CD4-positive, alpha-beta T cell (primary cell): ENCODE results near the gene OR2L2. TPM values are rescaled to one million over a fixed set of nuclear protein-coding genes. Genes with fewer than 3 reads are reported as not detected.

Experiments
- ATAC-seq: fragments of 200-7000 bp; cut with Tn5 transposase; one replicate; pipeline ENCODE4 v1.10.0; 2022; ENCODE audit warnings: mild to moderate bottlenecking; ENCODE audit not compliant: poor library complexity
- CTCF ChIA-PET: fragments of 350-600 bp; sonication (Branson Sonifier 250); formaldehyde crosslinking; loops from one replicate; lab custom pipeline; 2021; ENCODE audit warnings: antibody characterized with exemption, inconsistent platforms; lab: Charles Lee
- POLR2A ChIA-PET: fragments of 350-600 bp; sonication (Branson Sonifier 250); formaldehyde crosslinking; loops from one replicate; lab custom pipeline; 2021; ENCODE audit warnings: antibody characterized with exemption, inconsistent platforms; lab: Charles Lee
- DNase-seq, 14 experiments: peaks; one replicate each; pipeline ENCODE4 v3.0.0-alpha.2; 2013 to 2020; ENCODE audit warnings: mixed read lengths in 2 of 14
- H3K27ac ChIP-seq, 2 donors: one replicate each; pipeline versions ENCODE4 v1.5.1 to v1.7.0; 2013; ENCODE audit warnings: low read length in 2 of 2, low read depth in 1 of 2, mild to moderate bottlenecking in 1 of 2
- H3K27me3 ChIP-seq, 2 experiments: 1 replicate in 1 of 2; 2 replicates in 1 of 2; pipeline versions ENCODE4 v1.6.1 to v1.7.0; 2013; ENCODE audit warnings: low read length in 2 of 2, control low read depth in 1 of 2, mild to moderate bottlenecking in 1 of 2, moderate library complexity in 1 of 2; ENCODE audit not compliant: insufficient read depth in 2 of 2, control insufficient read depth in 1 of 2
- H3K36me3 ChIP-seq: one replicate; pipeline ENCODE4 v1.6.1; 2013; ENCODE audit warnings: low read length, control low read depth; ENCODE audit not compliant: insufficient read depth
- H3K4me1 ChIP-seq: one replicate; pipeline ENCODE4 v1.6.1; 2013; ENCODE audit warnings: low read length, control low read depth; ENCODE audit not compliant: insufficient read depth
- H3K4me3 ChIP-seq: one replicate; pipeline ENCODE4 v1.5.1; 2013; ENCODE audit warnings: mild to moderate bottlenecking, low read length, moderate library complexity
- H3K9me3 ChIP-seq, 2 experiments: 1 replicate in 1 of 2; 2 replicates in 1 of 2; pipeline versions ENCODE4 v1.6.1 to v1.7.0; 2013; ENCODE audit warnings: low read length in 2 of 2, mild to moderate bottlenecking in 2 of 2, control low read depth in 1 of 2, moderate library complexity in 1 of 2; ENCODE audit not compliant: control insufficient read depth in 1 of 2, insufficient read depth in 1 of 2
- H3K27ac Mint-ChIP-seq: one replicate; pipeline ENCODE4 v1.8.0; 2020; ENCODE audit warnings: mixed read lengths
- H3K27me3 Mint-ChIP-seq: one replicate; pipeline ENCODE4 v1.8.0; 2021; ENCODE audit warnings: mixed read lengths
- H3K36me3 Mint-ChIP-seq: one replicate; pipeline ENCODE4 v1.8.0; 2021; ENCODE audit warnings: low read depth, mixed read lengths
- H3K4me1 Mint-ChIP-seq: one replicate; pipeline ENCODE4 v1.8.0; 2021; ENCODE audit warnings: low read depth, mixed read lengths
- H3K4me3 Mint-ChIP-seq: one replicate; pipeline ENCODE4 v1.8.0; 2020; ENCODE audit warnings: mild to moderate bottlenecking, mixed read lengths
- H3K9me3 Mint-ChIP-seq: one replicate; pipeline ENCODE4 v1.8.0; 2020; ENCODE audit warnings: mixed read lengths
- CTCF ChIP-seq: fragments of 200-600 bp; IDR thresholded peaks from one replicate; pipeline ENCODE4 v1.8.0; 2022; ENCODE audit warnings: antibody characterized with exemption, mild to moderate bottlenecking
- intact Hi-C, 2 experiments: fragments of 100-400 bp; cut with DNase I in 1 of 2; cut with micrococcal nuclease in 1 of 2; formaldehyde crosslinking; loops; one replicate each; pipeline versions ENCODE4 v1.15.1 to v1.9.0; 2023 to 2025; cut with DNase I, micrococcal nuclease
- total RNA-seq, 174 experiments: library from RNA in 2 of 174; stranded (reverse) in 2 of 174; gene quantifications; one replicate each; pipeline ENCODE4 v1.2.3 and lab custom pipeline; 2021 to 2026

Gene OR2L2
- total RNA-seq, 2 experiments from 2014 or later: 0.19 to 0.22 TPM

GRCh38 chr1:248013229-248013710 lies 16.6 kb upstream of the OR2L2 start, which contains the start of gene OR2L5:
OR2L5 (plus strand) TSS chr1:248013660; CDS start chr1:248021948, 8,288 bp downstream.
- DNase-seq (no peak), ATAC-seq (no peak)
- no peak within 1 kb of the TSS for H3K27ac ChIP-seq
- H3K4me3 ChIP-seq: no peak within 1 kb of the TSS
- peaks cover 0 to 21% of the 10 kb centered on the region in 2 experiments for H3K9me3 ChIP-seq
- H3K27me3 ChIP-seq: no peaks in the 10 kb centered on the region
- ChIA-PET POLR2A (no interaction called here), CTCF (no interaction called here)
- no peaks in the 10 kb centered on the region for H3K36me3 ChIP-seq
- no peaks in the 10 kb centered on the region for H3K4me1 Mint-ChIP-seq
- H3K4me3 Mint-ChIP-seq: no peak within 1 kb of the TSS
- H3K36me3 Mint-ChIP-seq: peaks cover 31% of the 10 kb centered on the region
- intact Hi-C loops: no loop called here
- TF ChIP-seq CTCF: no peak
- H3K27ac Mint-ChIP-seq: no peak within 1 kb of the TSS
- peaks cover 18% of the 10 kb centered on the region for H3K9me3 Mint-ChIP-seq
- no peaks in the 10 kb centered on the region for H3K27me3 Mint-ChIP-seq
- no peaks in the 10 kb centered on the region for H3K4me1 ChIP-seq

- CTCF ChIA-PET: no interaction called here
- H3K4me3 ChIP-seq: no peak overlapping the region
- H3K4me1 ChIP-seq: no peaks in the 10 kb centered on the region
- no peak overlapping the region for H3K27ac ChIP-seq
- no peaks in the 10 kb centered on the region for H3K27me3 ChIP-seq
- no peak for TF ChIP-seq CTCF
- POLR2A ChIA-PET: no interaction called here
- peaks cover 9% of the 10 kb centered on the region for H3K36me3 Mint-ChIP-seq
- ATAC-seq (no peak), DNase-seq (no peak)
- H3K9me3 Mint-ChIP-seq: peaks cover 17% of the 10 kb centered on the region
- H3K4me1 Mint-ChIP-seq: no peaks in the 10 kb centered on the region
- no peaks in the 10 kb centered on the region for H3K36me3 ChIP-seq
- H3K9me3 ChIP-seq: peaks cover 4 to 7% of the 10 kb centered on the region in 2 experiments
- no peak overlapping the region for H3K4me3 Mint-ChIP-seq
- no peak overlapping the region for H3K27ac Mint-ChIP-seq
- H3K27me3 Mint-ChIP-seq: no peaks in the 10 kb centered on the region
- intact Hi-C loops: no loop called here
These were observed 14.1 kb upstream of the OR2L2 start for GRCh38 chr1:248015803-248016202.

GRCh38 chr1:248045209-248045608 lies 15.3 kb downstream of the OR2L2 start:
- Mint-ChIP-seq H3K36me3 (no peaks in the 10 kb centered on the region), H3K27me3 (no peaks in the 10 kb centered on the region), H3K4me1 (no peaks in the 10 kb centered on the region), H3K27ac (no peak overlapping the region), H3K4me3 (no peak overlapping the region), H3K9me3 (peaks cover 18% of the 10 kb centered on the region)
- peaks cover 0 to 11% of the 10 kb centered on the region in 2 experiments for H3K9me3 ChIP-seq
- TF ChIP-seq CTCF: no peak
- ChIA-PET CTCF (no interaction called here), POLR2A (no interaction called here)
- DNase-seq: no peak
- H3K36me3 ChIP-seq: no peaks in the 10 kb centered on the region
- no peak overlapping the region for H3K27ac ChIP-seq
- intact Hi-C loops: no loop called here
- no peaks in the 10 kb centered on the region for H3K27me3 ChIP-seq
- no peak for ATAC-seq
- H3K4me3 ChIP-seq: no peak overlapping the region
- no peaks in the 10 kb centered on the region for H3K4me1 ChIP-seq
